NCI-H446 treated with DMSO at 0.1 percent for 48 hours (cell line): ENCODE results near the gene CLDN16.

ENCODE experiments used
- DNase-seq: peaks from one replicate; lab custom pipeline; 2025; lab: John Stamatoyannopoulos, UW

The CLDN16 gene

DNA sequence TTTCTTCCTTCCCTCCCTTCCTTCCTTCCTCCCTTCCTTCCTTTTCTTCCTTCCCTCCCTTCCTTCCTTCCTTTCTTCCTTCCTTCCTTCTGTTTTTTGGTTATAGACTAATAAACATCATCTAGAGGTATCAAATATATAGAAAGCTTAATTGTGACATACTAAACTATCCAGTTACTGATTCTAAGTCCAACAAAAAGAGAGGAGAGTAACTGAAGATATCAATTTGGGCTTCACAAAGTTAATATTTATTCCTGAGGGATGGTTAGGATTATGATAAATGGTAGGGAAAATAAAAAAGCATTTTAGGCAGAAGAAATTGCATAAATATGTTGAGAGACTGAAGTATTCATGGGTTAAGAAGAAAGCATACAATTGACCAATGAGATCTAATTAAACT lies 7.8 kb upstream of the CLDN16 start:
- no peak for DNase-seq

DNA sequence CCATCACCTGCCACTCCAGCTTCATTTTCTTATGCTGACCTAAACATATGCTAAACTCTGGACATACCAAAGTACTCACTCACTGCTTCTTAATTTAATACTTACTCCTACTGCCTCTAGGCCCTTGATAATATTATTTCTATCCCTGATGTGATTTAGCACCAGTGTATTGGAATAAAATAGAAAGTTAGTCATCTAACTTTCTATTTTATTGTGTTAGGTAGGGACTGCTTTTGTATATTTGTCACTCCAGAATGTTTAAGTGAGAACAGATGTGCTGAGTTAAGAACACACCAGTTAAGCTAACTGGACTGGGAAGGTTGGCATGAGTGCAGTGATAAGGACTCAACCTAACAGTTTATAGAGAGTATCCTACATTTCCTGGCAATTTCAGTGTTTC lies 6.5 kb upstream of the CLDN16 start:
- DNase-seq, result no peak

DNA sequence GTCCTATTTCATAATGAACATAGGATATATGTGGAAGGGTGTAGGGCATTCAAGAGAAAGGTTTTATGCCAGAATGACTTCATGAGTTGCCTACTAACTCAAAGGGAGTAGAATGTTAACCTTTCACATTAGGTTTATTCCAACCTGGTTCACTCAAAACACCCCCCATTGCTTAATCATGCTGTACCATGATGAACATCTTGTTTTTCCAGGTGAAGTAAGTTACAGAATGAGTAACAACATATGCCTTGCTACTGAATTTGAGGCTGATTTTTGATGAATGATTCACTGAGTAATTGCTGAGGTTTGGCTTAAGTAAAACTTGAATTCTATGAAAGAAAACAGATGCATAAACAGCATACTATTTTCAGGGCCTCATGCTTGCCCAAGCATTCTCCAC lies 5.9 kb upstream of the CLDN16 start:
- no peak for DNase-seq

DNA sequence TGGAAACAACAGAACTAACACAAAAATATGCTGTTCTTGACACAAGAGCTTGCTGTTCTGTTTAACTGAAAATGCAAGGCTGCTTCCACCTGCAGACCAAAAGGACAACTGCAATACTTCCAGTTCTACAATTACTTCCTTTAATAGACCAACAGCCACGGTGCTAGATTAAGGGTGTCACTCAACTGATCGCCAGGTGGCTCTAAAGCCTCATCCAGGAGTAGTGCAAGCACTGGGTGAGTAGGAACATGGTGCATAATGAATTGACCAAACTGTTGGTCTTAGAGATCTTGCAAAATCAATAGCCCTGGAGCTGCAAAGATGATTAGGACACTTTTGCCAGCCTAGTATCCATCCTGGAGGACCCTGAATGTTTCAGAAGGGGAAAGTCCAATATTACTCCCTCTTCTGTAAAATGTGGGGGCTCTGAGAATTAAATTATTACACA lies 3.6 kb upstream of the CLDN16 start:
- DNase-seq, result no peak

DNA sequence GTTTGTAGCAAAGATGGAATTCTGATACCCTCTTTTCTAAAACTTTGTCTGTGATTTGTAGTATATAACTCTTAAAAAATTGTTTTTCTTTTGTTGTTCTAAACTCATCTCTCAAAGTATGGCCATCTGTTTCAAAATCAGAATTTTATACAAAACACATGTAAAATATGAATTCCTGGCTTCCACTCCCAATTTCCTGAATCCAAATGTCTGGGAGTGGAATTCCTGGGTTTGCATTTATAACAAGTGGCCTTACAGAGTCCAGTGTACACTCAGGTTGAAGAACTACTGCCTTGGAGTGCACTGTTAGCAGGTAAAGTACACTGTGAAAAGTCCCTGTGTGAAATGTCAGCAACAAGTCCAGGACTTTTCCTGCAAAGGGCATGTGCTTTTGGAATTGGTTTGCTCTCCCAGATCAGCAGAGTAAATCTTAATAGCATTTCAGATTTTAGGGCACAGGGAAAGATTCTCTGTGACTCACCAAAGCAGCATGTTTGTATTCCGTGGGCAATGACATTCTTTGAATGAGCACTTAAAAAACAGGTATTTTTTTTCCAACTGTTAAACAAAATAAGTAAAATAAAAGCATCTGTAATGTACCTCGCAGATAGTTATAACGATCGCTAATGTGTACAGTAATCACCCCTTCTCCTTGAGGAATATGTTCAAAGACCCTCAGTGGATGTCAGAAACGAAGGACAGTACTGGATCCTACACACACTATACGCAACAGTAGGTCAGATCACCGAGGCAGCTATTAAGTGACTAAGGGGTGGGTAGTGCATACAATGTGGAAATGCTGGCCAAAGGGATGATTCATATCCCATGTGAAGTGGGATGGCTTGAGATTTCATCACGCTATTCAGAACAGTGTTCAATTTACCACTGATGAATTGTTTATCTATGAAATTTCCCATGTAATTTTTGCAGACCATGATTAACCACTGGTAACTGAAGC lies 2.0 kb upstream of the CLDN16 start:
- no peak for DNase-seq

DNA sequence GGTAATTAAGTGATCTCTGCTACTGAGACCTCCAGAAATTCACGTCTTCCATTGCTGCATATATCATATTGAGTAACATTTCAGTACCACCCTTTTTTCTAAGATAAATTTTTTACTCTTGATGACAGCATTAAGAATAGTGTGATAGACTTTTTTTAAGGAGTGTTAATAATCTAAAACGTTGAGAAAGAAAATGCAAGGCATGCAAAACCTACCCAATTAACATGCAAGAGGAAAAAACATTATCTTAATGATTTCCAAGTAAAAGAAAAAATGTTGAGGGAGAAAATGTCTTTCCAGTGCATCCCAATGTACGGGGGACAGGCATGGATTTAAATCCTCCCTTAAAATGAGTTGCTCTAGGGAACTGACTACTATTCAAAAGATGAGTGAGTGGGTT lies 740 bp downstream of the CLDN16 start:
- no peak for DNase-seq

DNA sequence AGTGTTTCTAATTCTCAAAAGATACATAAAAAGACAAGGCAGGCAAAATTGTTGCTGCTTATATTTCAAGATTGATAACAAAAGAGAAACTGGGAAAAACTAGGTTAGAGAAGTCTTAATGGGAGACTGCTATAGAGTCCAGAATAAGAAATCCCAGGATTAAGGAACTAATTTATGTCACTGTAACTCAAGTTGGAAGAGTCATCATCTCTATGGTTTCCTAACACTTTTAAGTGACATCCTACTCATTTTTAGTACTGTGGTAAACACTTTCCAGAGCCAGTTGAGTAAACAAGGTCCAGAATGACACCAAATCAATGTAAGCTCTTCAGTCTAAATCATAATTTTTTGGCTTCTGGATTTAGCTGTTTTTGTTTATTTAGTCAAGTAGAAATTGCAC lies 8.0 kb downstream of the CLDN16 start:
- no peak for DNase-seq

DNA sequence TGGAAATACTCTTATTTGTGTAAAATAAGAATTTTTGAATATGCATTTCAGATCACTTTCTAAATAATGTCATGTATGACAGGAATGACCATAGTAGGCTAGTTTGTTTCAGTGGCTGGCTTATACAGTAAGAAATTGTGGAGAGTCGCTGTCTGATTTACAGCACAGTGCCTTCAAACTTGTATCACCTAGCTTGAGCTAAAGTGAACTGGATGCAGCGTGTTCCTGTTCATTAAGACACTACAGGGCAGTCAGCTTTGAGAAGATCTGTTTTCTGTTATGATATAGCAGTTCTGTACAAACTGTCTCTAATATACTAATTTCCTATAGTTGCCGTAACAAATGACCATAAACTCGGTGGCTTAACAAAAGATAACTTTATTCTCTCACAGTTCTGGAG lies 9.9 kb downstream of the CLDN16 start:
- no peak for DNase-seq

DNA sequence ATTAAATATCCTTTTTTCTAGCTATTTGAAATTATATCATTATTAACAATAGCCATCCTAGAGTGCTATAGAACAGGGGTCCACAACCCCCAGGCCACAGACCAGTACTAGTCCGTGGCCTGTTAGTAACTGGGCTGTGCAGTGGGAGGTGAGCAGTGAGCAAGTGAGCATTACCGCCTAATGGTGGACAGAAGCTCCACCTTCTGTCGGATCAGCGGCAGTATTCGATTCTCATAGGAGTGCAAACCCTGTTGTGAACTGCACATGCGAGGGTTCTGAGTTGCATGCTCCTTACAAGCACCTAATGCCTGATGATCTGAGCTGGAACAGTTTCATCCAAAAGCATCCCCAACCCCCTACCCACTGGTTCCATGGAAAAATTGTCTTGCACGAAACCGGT lies 11.7 kb downstream of the CLDN16 start:
- no peak for DNase-seq

DNA sequence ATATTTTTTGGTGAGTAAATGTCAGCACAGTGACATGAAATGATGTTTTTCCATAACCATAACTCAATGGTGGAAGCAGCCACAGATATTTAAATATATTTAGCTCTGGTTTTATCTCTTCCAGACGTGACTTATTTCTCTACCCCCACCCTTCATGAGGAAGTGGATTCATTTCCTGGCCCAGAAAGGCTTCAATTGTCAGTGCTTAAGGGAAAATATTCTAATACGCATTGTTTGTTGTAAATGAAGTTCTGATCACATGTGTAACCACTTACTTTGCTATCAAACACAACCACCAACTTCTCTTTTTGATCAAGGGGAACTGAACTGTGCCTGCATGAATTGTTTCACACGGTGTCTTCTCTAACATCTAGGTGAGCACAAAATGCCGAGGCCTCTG lies 14.0 kb downstream of the CLDN16 start:
- DNase-seq, result no peak

DNA sequence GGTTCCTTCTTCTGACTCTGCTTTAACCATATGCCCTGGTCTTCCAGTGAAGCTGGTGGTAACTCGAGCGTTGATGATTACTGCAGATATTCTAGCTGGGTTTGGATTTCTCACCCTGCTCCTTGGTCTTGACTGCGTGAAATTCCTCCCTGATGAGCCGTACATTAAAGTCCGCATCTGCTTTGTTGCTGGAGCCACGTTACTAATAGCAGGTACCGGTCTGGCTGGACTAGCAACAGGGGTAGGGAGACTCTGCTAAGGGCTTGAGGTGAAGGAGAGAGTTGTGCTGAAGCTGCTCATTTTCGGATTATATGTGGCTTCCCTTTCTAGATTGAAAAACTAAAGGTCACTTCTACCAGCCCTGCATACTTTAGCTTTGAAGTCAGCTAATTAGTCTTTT lies 16.8 kb downstream of the CLDN16 start:
- no peak for DNase-seq

DNA sequence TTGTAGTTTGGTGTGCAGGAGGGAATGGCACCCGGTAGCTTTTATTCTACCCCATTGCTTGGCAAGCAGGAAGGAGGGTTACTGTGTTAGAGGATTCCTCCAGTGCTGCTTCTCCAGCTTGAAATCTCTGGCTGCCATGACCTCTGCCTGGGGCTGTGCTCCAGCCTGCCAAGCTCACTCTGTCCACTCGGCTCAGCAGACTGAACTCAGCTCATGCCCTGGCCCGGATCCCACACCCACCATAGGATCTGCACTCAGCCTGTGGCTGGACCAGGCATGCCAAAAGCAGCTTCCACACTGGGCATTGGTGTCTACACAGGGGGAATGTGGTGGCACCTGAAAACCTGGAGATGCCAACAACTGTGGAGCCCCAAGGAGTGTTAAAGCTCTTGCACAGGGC lies 26.3 kb downstream of the CLDN16 start:
- DNase-seq, result no peak

DNA sequence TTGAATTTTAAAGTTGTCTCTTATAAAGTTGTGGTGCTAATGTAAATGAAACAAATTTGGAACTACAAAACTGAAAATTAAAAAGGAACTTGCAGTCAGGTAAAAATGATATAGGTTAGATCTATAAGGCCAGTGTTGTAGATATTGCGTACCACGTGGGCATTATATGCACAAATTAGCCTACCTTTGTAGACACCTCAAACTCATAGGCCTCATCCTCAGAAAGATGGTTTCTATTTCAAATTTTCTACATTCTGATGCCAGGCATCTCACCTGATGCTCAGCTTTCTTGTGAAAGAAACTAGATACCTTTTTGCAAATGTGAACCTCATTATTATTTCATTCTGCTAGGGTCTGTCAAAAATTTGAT lies 36.1 kb downstream of the CLDN16 start:
- no peak for DNase-seq

DNA sequence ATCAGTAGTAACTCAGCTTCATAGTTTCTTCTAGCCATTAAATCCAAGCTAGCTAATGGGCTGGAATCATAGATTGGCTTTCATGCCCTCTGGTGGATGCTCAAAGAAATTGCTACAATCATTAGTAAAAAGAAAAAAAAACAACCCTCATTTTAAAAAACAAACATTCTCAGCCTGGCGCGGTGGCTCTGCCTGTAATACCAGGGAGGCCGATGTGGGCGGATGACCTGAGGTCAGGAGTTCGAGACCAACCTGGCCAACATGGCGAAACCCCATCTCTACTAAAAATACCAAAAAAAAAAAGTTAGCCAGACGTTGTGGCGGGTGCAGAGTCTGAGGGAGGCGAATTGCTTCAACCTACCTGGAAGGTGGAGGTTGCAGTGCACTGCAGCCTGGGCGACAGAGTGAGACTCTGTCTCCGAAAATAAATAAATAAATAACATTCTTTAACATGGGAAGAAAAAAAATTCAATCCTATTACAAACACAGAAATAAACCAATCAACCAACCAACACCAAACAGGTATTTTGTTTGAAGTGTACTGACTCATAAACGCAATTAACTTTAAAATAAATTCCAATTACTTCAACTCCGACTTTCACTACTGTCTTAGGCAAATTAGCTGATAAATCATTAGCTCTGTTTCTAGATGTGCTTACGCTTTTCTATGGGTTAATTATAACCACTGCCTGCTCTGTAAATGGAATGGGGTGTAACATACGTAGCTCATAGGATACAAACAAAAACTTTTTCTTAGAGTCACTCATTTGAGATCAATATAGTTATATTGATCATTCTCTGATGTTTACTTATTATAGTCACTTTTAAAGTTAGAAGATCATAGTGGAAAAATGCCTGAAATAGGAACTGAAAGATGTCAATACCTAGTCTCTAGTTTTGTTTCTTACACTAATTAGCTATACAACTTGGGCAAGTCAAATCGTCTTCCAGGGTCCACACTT lies 36.8 kb downstream of the CLDN16 start:
- DNase-seq, result peak; percentile 42

DNA sequence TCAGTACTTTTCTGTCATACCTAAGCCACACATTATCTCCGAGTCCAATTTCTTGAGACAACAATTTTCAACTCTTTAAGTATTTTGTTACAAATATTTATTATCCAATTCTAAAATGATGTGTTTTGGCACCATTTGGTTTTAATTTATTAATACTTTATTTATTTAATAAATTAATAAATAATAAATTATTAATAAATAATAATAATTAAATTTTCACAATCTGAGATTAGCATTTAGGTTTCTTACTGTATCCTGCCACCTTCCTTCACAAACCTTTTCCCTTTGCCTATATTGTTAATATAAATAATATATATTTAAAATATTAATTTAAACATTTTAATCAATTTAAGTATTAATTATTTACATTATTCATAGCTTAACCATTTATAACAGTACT lies 37.9 kb downstream of the CLDN16 start:
- DNase-seq, result no peak

DNA sequence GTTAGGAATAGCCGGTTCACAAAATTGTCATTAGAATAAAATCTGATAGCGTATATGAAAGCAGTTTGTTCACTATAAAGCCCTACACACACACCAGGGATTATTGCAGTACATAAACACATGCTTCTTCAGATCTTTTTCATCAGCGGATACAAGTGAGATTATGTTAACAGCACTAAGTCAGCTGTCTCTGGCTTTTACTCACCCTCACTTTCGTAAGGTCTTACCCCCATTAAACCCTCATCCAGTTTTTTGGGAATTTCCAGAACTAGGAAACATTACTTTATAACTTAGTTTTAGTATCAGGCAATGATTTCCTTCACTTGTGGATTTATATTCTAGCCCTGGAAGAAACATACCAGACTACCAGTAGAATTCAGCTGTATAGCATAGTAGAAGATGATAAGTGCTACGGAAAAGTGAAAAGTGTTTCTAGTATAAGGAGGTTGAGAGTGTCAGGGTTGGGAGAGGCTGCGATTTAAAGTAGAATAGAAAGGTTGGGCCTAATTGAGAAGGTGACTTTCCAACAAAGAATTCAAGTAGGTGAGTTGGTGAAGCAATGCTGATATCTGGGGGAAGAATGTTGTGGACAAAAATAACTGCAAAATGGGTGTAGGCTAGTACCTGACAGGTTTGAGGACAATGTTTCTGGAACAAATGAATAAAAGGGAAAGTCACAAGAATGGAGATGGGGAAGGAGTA lies 39.0 kb downstream of the CLDN16 start:
- no peak for DNase-seq

DNA sequence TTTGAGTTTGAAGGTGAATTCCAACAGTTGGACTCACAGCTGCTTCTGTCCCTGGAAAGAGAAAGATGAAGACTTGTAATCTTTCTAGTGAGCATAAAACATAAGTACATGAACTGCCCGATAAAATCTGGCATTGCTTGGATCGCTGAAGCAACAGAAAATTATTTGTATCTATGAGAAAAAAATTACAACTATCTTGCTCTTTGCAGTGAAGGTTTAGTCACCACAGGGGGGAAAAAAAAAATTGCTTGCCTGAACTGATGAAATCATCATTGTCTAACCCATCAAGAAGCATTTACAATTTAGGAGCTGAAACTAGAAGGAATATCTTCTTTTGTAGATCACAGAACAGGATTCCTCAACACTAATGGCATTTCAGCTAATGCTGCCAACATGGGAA lies 41.7 kb downstream of the CLDN16 start:
- DNase-seq, result no peak

DNA sequence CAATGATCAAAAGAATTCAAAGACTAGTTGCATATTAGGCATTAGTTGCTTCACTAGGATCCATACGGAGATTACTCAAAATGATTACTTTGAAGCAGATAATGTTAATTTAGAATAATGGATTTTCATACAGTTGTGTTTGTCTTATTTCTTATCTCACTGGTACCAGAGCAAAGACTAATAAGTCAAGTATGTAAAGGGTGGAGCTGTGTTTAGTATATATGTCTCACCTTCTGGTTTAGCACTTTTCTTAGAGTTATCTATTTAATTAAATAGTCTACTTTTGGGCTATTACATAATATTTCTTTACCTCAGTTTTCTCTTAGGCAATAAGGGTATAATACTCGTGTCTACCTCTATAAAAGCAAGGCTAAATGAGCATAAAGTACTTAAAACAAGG lies 42.9 kb downstream of the CLDN16 start:
- no peak for DNase-seq

DNA sequence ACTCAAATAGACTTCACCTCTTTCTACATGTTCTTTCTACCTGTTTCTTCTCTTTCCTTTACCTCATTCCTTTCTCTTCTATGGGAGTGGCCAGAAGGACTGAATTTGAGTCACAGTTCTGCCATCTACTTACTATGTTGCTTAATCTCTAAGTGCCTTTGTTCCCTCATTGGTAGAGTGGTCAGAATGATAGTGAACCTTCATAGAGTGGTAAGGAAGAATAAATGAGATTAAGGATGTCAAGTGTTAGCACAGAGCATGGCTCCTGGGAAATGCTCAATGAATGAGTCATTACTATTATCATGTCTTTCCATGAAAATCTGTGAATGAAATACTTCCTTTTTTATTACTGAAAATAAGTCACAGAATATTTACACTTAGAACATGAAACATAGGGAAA lies 44.3 kb downstream of the CLDN16 start:
- DNase-seq, result no peak

DNA sequence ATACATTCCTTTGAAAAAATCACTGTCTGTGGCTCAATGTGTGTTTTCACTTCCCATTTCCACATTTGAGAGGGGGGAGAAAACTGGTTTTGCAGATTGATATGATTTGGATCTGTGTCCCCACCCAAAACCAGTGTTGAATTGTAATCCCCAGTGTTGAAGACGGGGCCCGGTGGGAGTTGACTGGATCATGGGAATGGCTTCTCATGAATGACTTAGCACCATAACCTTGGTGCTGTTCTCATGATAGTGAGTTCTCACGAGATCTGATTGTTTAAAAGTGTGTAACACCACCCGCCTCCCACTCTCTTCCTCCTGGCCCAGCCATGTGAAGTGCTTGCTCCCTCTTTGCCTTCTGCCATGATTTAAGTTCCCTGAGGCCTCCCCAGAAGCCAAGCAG lies 45.7 kb downstream of the CLDN16 start:
- DNase-seq, result no peak

DNA sequence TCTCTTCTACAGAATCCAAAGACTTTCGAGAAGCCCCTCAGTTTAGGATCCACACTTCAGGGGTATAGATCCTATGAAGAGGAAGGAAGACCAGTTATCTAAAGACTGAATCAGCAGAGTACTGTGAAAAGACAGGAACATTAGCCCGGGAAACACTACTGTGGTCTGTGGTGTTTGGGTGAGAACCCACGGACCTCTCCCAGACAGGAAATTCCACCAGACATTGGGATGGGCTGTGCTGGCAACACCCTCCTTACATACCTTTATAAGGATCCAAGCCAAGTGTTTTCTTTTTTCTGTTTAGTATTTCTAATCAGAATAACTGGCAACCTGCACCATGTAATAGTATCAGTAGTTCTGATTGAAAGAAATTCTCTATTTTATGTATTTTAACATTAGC lies 47.7 kb downstream of the CLDN16 start:
- DNase-seq, result no peak

DNA sequence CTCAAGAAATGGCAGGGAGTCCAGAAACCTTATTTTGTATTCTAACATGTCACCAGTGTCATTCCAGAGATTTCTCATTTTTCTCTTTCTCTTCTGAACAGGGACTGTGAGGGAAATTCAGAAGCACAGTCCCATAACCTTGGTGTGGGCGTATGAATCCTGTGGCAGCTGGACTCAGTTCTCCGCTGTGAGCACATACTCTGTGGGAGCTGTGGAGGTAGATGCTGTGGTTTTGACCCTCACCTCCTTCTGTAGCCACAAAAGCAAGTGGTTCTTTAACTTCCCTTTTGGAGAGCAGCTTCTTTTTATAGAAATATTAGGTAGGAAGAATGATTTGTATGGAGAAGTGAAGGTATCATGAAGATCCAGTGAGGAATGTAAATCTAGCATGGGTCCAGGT lies 48.4 kb downstream of the CLDN16 start:
- DNase-seq, result no peak
